Measurements from ENCODE around the gene MAP3K20.
"Not testable (repeated sequence)": the region's sequence is repeated elsewhere in the genome, so short reads cannot be mapped to it uniquely, and the experiment has no call there.

MAP3K20 gene

GRCh38 chr2:173251225-173251624, 175.6 kb downstream of the MAP3K20 start:
- no peaks in the 10 kb centered on the region for H3K27me3 ChIP-seq (ENCODE audit: control insufficient read depth in 1 of 2, insufficient read depth in 2 of 2, low read length in 2 of 2)
- H3K9ac ChIP-seq (ENCODE audit: low read length in 2 of 2): no peak overlapping the region
- no peak overlapping the region for H3K27ac ChIP-seq (ENCODE audit: low read length)
- no peaks in the 10 kb centered on the region for H3K4me1 ChIP-seq (ENCODE audit: control insufficient read depth, insufficient read depth, low read length)
- H3K36me3 ChIP-seq (ENCODE audit: control insufficient read depth in 2 of 2, insufficient read depth in 2 of 2, low read length in 2 of 2): peaks cover 4 to 15% of the 10 kb centered on the region in 2 donors
- no peak overlapping the region for H3K4me3 ChIP-seq (ENCODE audit: low read length in 2 of 2)
- no peaks in the 10 kb centered on the region for H3K9me3 ChIP-seq (ENCODE audit: control insufficient read depth in 2 of 2, low read length in 2 of 2)

GRCh38 chr2:173252581-173252980, 176.9 kb downstream of the MAP3K20 start:
- no peaks in the 10 kb centered on the region for H3K4me1 ChIP-seq (ENCODE audit: control insufficient read depth, insufficient read depth, low read length)
- H3K27me3 ChIP-seq (ENCODE audit: control insufficient read depth in 1 of 2, insufficient read depth in 2 of 2, low read length in 2 of 2): no peaks in the 10 kb centered on the region
- no peak overlapping the region for H3K27ac ChIP-seq (ENCODE audit: low read length)
- H3K4me3 ChIP-seq (ENCODE audit: low read length in 2 of 2): no peak overlapping the region
- peaks cover 4 to 13% of the 10 kb centered on the region in 2 donors for H3K36me3 ChIP-seq (ENCODE audit: control insufficient read depth in 2 of 2, insufficient read depth in 2 of 2, low read length in 2 of 2)
- no peaks in the 10 kb centered on the region for H3K9me3 ChIP-seq (ENCODE audit: control insufficient read depth in 2 of 2, low read length in 2 of 2)
- no peak overlapping the region for H3K9ac ChIP-seq (ENCODE audit: low read length in 2 of 2)

GRCh38 chr2:173254659-173255058, 179.0 kb downstream of the MAP3K20 start:
- Histone ChIP-seq H3K9me3 (ENCODE audit: control insufficient read depth in 2 of 2, low read length in 2 of 2) (no peaks in the 10 kb centered on the region), H3K4me1 (ENCODE audit: control insufficient read depth, insufficient read depth, low read length) (no peaks in the 10 kb centered on the region), H3K36me3 (ENCODE audit: control insufficient read depth in 2 of 2, insufficient read depth in 2 of 2, low read length in 2 of 2) (peaks cover 4 to 16% of the 10 kb centered on the region in 2 donors), H3K27ac (ENCODE audit: low read length) (no peak overlapping the region), H3K9ac (ENCODE audit: low read length in 2 of 2) (no peak overlapping the region), H3K27me3 (ENCODE audit: control insufficient read depth in 1 of 2, insufficient read depth in 2 of 2, low read length in 2 of 2) (no peaks in the 10 kb centered on the region), H3K4me3 (ENCODE audit: low read length in 2 of 2) (no peak overlapping the region)

- Histone ChIP-seq H3K9ac (ENCODE audit: low read length in 2 of 2) (no peak overlapping the region), H3K27me3 (ENCODE audit: control insufficient read depth in 1 of 2, insufficient read depth in 2 of 2, low read length in 2 of 2) (no peaks in the 10 kb centered on the region), H3K36me3 (ENCODE audit: control insufficient read depth in 2 of 2, insufficient read depth in 2 of 2, low read length in 2 of 2) (peaks cover 10 to 25% of the 10 kb centered on the region in 2 donors), H3K27ac (ENCODE audit: low read length) (no peak overlapping the region), H3K4me3 (ENCODE audit: low read length in 2 of 2) (no peak overlapping the region), H3K4me1 (ENCODE audit: control insufficient read depth, insufficient read depth, low read length) (no peaks in the 10 kb centered on the region), H3K9me3 (ENCODE audit: control insufficient read depth in 2 of 2, low read length in 2 of 2) (no peaks in the 10 kb centered on the region)
Measured at GRCh38 chr2:173258701-173259100, 183.1 kb downstream of the MAP3K20 start.

DNA sequence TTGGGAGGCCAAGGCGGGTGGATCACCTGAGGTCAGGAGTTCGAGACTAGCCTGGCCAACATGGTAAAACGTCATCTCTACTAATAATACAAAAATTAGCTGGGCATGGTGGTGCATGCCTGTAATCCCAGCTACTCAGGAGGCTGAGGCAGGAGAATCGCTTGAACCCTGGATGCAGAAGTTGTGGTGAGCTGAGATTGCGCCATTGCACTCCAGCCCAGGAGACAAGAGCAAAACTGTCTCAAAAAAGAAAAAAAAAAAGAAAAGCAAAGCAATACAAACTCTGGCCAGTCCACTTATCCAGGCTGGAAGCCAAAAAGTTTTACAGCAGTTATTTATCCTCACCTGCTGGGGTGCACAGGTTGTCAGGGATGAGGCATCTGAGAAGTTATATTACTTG, 186.7 kb downstream of the MAP3K20 start:
- H3K36me3 ChIP-seq (ENCODE audit: control insufficient read depth in 2 of 2, insufficient read depth in 2 of 2, low read length in 2 of 2): peaks cover 24 to 38% of the 10 kb centered on the region in 2 donors
- H3K27ac ChIP-seq (ENCODE audit: low read length): not testable (repeated sequence)

DNA sequence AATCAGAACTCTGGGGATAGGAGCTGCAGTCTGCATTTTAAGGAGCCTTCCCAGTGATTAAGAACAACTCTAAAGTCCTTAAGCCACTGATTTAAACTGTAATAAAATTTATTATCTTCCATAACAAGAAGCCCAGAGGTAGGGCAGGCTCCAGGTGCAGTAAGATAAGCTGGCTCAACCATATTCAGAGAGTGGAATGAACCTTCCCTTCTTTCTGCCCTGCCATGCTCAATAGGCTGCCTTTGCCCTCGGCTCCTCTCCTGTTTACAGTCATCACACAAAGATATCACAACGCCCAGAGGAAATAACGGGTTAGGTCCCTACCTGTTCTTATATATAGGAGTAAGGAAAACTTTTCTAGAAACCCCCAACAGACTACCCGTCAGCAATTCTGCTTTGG, 188.5 kb downstream of the MAP3K20 start:
- Histone ChIP-seq H3K9ac (ENCODE audit: low read length in 2 of 2) (no peak overlapping the region), H3K36me3 (ENCODE audit: control insufficient read depth in 2 of 2, insufficient read depth in 2 of 2, low read length in 2 of 2) (peaks cover 24 to 41% of the 10 kb centered on the region in 2 donors), H3K27me3 (ENCODE audit: control insufficient read depth in 1 of 2, insufficient read depth in 2 of 2, low read length in 2 of 2) (no peaks in the 10 kb centered on the region), H3K27ac (ENCODE audit: low read length) (no peak overlapping the region), H3K9me3 (ENCODE audit: control insufficient read depth in 2 of 2, low read length in 2 of 2) (no peaks in the 10 kb centered on the region), H3K4me3 (ENCODE audit: low read length in 2 of 2) (no peak overlapping the region), H3K4me1 (ENCODE audit: control insufficient read depth, insufficient read depth, low read length) (no peaks in the 10 kb centered on the region)

More for the DNA sequence above, 186.7 kb downstream of the MAP3K20 start:
- not testable (repeated sequence) for H3K9ac ChIP-seq (ENCODE audit: low read length in 2 of 2); H3K4me1 ChIP-seq (ENCODE audit: control insufficient read depth, insufficient read depth, low read length); H3K9me3 ChIP-seq (ENCODE audit: control insufficient read depth in 2 of 2, low read length in 2 of 2); H3K27me3 ChIP-seq (ENCODE audit: control insufficient read depth in 1 of 2, insufficient read depth in 2 of 2, low read length in 2 of 2); H3K4me3 ChIP-seq (ENCODE audit: low read length in 2 of 2)

DNA sequence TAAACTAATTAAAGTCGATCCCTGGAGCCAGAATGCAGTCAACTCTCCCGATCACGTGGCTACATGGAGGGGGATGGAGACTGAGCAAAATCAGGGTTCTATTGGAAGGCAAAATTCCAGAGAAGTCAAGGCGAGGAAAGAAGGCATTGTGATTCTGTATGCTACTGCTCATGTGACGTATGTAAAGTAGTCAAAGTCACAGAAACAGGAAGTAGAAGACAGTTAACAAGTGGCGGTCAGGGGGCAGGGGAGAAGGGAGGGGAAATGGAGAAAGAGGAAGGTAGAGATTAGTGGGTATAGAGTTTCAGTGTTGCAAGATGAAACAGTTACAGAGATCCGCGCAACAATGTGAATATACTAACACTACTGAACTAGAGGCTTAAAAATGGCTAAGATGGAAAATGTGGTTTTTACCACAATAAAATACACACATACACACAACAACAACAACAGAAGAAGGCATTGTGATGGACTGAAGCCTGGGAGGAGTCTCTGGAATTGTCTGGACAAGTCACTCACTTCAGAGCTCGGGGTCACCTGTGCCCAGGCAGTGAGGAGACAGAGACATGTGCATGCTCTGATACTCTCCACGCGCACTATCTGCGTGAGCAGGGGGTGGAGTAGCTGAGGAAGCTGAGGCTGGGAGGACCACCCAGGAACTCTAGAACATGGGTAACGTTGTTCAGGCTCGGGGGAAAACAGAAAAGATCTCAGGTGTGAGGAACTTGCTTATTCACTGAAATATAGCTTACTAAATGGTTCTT, 189.1 kb downstream of the MAP3K20 start:
- H3K4me3 ChIP-seq (ENCODE audit: low read length in 2 of 2): no peak overlapping the region
- no peak overlapping the region for H3K9ac ChIP-seq (ENCODE audit: low read length in 2 of 2)
- peaks cover 24 to 35% of the 10 kb centered on the region in 2 donors for H3K36me3 ChIP-seq (ENCODE audit: control insufficient read depth in 2 of 2, insufficient read depth in 2 of 2, low read length in 2 of 2)
- no peaks in the 10 kb centered on the region for H3K4me1 ChIP-seq (ENCODE audit: control insufficient read depth, insufficient read depth, low read length)
- H3K27ac ChIP-seq (ENCODE audit: low read length): no peak overlapping the region
- H3K9me3 ChIP-seq (ENCODE audit: control insufficient read depth in 2 of 2, low read length in 2 of 2): no peaks in the 10 kb centered on the region
- H3K27me3 ChIP-seq (ENCODE audit: control insufficient read depth in 1 of 2, insufficient read depth in 2 of 2, low read length in 2 of 2): no peaks in the 10 kb centered on the region

DNA sequence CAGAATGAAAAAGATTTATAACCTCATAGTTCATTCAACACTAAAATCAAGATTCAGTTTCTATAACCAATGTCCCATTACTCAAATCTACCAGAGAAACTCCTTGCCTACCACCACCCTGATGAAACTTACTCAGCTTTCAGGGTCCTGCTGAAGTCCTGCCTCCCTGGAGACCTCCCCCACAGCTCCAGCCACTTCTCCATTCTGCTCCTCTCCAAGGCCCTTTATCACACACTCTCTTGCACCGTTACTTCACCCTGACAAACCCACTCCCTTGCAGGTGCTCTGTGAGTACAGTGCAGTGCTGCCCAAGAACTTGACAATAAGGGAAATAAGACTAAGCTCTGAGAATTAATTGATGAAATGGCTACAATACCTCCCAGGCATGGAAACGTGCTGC, 195.5 kb downstream of the MAP3K20 start:
- Histone ChIP-seq H3K27me3 (ENCODE audit: control insufficient read depth in 1 of 2, insufficient read depth in 2 of 2, low read length in 2 of 2) (no peaks in the 10 kb centered on the region), H3K9me3 (ENCODE audit: control insufficient read depth in 2 of 2, low read length in 2 of 2) (peaks cover 0 to 6% of the 10 kb centered on the region in 2 donors), H3K9ac (ENCODE audit: low read length in 2 of 2) (no peak overlapping the region), H3K4me3 (ENCODE audit: low read length in 2 of 2) (no peak overlapping the region), H3K4me1 (ENCODE audit: control insufficient read depth, insufficient read depth, low read length) (no peaks in the 10 kb centered on the region), H3K36me3 (ENCODE audit: control insufficient read depth in 2 of 2, insufficient read depth in 2 of 2, low read length in 2 of 2) (peaks cover 3 to 9% of the 10 kb centered on the region in 2 donors), H3K27ac (ENCODE audit: low read length) (no peak overlapping the region)

DNA sequence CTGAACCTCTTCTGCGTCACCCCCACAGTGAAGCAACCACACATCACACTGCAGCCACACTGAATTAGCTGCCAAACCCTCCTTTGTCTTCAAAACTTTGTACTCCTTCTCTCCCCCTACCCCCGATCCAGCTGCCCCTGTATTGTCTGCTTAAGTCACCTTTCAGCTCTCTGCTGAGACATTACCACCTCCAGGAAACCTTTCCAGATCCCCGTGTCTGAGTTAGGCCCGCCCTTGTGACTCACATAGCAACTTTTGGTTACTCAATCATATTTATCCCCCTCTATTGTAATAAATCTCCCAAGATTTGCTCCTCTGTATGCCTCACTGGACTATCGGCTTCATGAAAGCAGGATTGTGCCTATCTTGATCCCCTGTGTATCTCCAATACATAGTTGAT, 196.2 kb downstream of the MAP3K20 start:
- Histone ChIP-seq H3K36me3 (ENCODE audit: control insufficient read depth in 2 of 2, insufficient read depth in 2 of 2, low read length in 2 of 2) (peaks cover 0 to 5% of the 10 kb centered on the region in 2 donors), H3K9me3 (ENCODE audit: control insufficient read depth in 2 of 2, low read length in 2 of 2) (peaks cover 0 to 6% of the 10 kb centered on the region in 2 donors), H3K4me1 (ENCODE audit: control insufficient read depth, insufficient read depth, low read length) (no peaks in the 10 kb centered on the region), H3K4me3 (ENCODE audit: low read length in 2 of 2) (no peak overlapping the region), H3K27ac (ENCODE audit: low read length) (no peak overlapping the region), H3K27me3 (ENCODE audit: control insufficient read depth in 1 of 2, insufficient read depth in 2 of 2, low read length in 2 of 2) (no peaks in the 10 kb centered on the region), H3K9ac (ENCODE audit: low read length in 2 of 2) (no peak overlapping the region)

GRCh38 chr2:173272849-173273248, 197.2 kb downstream of the MAP3K20 start:
- Histone ChIP-seq H3K27me3 (ENCODE audit: control insufficient read depth in 1 of 2, insufficient read depth in 2 of 2, low read length in 2 of 2) (no peaks in the 10 kb centered on the region), H3K4me1 (ENCODE audit: control insufficient read depth, insufficient read depth, low read length) (no peaks in the 10 kb centered on the region), H3K9ac (ENCODE audit: low read length in 2 of 2) (no peak overlapping the region), H3K9me3 (ENCODE audit: control insufficient read depth in 2 of 2, low read length in 2 of 2) (peaks cover 0 to 6% of the 10 kb centered on the region in 2 donors), H3K4me3 (ENCODE audit: low read length in 2 of 2) (no peak overlapping the region), H3K36me3 (ENCODE audit: control insufficient read depth in 2 of 2, insufficient read depth in 2 of 2, low read length in 2 of 2) (peaks cover 0 to 2% of the 10 kb centered on the region in 2 donors), H3K27ac (ENCODE audit: low read length) (no peak overlapping the region)

DNA sequence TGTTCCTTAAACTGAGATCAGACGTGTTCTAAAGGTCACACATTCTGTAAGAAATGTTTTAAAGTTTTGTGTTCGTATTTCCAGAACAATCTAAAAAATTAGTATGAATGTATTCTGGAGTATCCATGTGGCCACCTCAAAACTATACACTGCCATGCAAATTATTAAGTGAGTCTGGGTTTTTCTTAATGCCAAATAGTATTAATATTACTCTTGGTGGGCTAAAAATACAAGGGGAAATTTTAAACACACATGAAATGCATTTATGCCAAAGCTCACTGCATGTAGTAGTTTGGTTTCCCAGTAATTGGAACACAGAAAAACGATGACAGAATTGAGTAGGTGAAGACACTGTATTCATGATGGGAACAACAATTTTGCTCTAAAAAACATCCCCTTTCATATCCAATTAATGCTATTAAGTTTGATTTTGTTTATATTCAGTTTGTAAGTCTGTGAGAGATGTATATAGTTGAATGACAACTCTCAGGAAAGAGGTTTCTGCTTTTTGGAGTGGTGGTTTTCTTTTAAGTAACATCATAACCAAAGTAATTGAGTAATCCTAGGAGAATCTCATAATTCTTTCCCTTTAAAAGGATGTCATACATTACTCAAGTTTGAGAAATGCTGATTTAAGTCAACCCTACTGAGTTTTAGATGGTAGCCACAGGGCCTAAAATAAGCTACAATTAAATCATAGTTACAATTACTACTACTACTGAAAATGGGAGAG, 203.3 kb downstream of the MAP3K20 start:
- Histone ChIP-seq H3K36me3 (ENCODE audit: control insufficient read depth in 2 of 2, insufficient read depth in 2 of 2, low read length in 2 of 2) (no peaks in the 10 kb centered on the region), H3K4me3 (ENCODE audit: low read length in 2 of 2) (no peak overlapping the region), H3K27me3 (ENCODE audit: control insufficient read depth in 1 of 2, insufficient read depth in 2 of 2, low read length in 2 of 2) (no peaks in the 10 kb centered on the region), H3K4me1 (ENCODE audit: control insufficient read depth, insufficient read depth, low read length) (no peaks in the 10 kb centered on the region), H3K27ac (ENCODE audit: low read length) (no peak overlapping the region), H3K9me3 (ENCODE audit: control insufficient read depth in 2 of 2, low read length in 2 of 2) (peaks cover 0 to 6% of the 10 kb centered on the region in 2 donors), H3K9ac (ENCODE audit: low read length in 2 of 2) (no peak overlapping the region)

Measured in stomach smooth muscle (tissue), 2 donors.